DMS 273 (cell line): ENCODE measurements around the gene ZC2HC1B.
"Not testable (repeated sequence)": the region's sequence is repeated elsewhere in the genome, so short reads cannot be mapped to it uniquely, and the experiment has no call there.

Experiments used
- DNase-seq: peaks from one replicate; lab custom pipeline; 2025; ENCODE audit not compliant: unreplicated experiment; lab: John Stamatoyannopoulos, UW

Gene ZC2HC1B

DNA sequence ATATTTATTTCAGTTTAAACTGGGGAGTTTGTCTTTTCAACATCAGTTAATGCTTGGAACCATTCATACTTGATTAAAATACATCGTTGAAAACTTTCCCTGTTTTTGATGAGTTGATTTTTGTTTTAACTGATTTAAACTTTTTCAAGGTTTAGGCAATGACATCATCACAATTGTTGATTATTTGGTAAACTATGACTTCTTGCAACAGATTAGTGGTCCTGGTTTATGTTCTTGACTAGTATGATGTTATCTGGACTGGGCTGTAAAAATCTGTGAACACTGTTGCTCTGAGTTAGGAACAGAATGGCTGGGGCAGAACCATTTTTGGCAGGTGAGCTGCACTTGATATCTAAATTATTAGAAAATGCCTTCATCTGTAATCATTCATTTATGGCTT is at the start of gene ZC2HC1B:
ZC2HC1B (plus strand) TSS at position 241 of the 400 bp plus-strand sequence; CDS start at position 307, 66 bp downstream.
- DNase-seq, result no peak

GRCh38 chr6:143817621-143818020 is 46.7 kb upstream of the ZC2HC1B start:
- DNase-seq, result no peak

- no peak for DNase-seq
Measured at GRCh38 chr6:143821359-143821758, 42.9 kb upstream of the ZC2HC1B start.

- no peak for DNase-seq
Measured at GRCh38 chr6:143822584-143823024, 41.7 kb upstream of the ZC2HC1B start.

DNA sequence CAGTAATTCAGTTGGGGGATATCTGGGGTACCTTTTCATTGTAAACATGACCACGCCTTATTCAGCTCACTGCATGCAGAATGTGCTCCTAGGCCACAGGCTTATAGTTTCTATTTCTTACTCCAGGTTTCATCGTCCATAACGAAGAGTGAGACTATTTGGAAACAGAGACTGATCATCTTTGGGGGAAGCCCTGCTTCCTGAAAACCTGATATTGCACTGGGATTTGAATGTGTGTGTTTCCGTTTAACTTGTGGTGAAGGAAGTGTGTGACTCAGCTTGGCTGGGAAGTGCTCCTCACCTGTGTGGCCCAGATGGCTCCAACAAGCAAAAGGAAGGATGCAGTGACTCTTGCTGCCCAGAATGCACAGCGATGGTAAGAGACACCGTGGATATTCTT is 40.7 kb upstream of the ZC2HC1B start:
- DNase-seq, result no peak

- DNase-seq, result no peak
Measured at GRCh38 chr6:143828572-143828971, 35.7 kb upstream of the ZC2HC1B start.

- DNase-seq, result no peak
Measured at GRCh38 chr6:143836150-143836549, 28.1 kb upstream of the ZC2HC1B start.

DNA sequence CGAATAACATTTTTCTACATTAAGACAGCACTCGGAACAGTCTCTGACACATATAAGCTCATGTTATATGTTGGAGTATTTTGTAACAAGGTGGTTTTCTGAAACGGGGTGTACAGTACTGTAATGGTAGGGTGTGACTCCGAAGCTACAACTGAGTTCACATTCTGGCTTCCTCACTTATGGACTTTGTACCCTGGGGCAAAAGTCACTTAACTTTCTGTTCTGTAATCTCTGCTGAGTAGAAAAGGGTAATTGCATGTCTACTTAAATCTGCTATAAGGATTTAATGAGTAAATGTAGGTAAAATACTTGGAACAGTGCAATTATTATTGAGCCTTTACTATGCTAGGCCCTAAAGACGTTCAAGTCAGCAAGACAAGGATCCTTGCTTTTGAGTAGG is 25.9 kb upstream of the ZC2HC1B start:
- no peak for DNase-seq

- DNase-seq, result peak; percentile 7
Measured at GRCh38 chr6:143839196-143839595, 25.1 kb upstream of the ZC2HC1B start.

DNA sequence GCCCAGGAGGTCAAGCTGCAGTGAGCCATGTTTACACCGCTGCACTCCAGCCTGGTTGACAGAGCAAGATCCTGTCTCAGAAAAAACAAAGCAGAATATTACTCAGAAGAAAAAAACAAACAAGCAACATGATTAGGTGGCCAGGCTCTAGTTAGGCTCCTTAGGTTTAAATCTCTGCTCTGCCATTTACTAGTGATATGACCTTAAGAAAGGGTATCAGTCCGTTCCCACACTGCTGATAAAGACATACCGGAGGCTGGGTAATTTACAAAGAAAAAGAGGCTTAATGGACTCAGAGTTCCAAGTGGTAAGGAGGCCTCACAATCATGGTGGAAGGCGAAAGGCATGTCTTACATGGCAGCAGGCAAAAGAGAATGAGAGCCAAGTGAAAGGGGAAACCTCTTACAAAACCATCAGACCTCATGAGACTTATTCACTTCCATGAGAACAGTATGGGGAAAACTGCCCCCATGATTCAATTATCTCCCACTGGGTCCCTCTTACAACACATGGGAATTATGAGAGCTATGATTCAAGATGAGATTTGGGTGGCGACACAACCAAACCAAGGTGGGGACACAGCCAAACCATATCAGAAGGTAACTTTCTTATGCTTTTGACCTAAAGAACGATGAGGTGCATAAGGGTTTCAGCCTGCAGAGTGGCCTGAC is 23.5 kb upstream of the ZC2HC1B start:
- no peak for DNase-seq

DNA sequence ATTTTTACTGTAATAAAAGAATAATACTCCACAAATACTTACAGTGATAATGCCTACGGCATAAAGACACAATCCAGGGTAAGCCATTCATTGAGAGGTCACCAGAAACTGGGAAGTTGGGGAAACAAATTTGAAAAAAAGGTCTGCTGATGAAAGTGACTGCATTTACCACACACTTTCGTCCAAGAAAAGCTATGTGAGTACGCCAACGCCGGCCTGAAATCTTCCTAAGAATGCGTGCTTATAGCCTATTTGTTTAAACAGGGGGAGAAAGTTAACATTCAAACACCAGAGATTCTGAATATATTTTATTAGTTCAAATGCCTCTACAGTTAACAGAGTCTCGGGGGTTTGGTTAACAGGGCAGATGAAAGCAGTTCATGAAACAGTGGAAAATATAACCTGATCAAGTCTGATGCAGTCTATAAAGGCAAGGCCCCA is 21.8 kb upstream of the ZC2HC1B start:
- no peak for DNase-seq

GRCh38 chr6:143842902-143843676 is 21.2 kb upstream of the ZC2HC1B start, which contains the start of gene LTV1:
LTV1 (plus strand) TSS chr6:143843338; CDS start chr6:143843478, 140 bp downstream.
- DNase-seq, result peak; percentile 99

DNA sequence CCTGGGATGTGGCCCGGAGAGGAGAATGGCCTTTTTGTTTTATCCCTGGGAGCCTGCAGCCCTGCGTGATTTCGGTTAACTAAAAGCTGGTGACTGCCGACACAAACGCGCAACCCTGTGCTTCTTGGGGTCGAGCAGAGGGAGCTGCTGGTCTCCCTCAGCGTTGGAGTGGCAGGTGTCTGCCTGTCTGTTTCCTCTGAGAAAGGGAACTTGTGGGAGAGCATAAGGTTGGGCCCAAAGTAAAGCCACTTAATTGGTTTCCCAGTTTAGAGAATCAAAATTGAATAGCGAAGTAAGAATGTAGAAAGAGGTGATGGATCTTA is 20.6 kb upstream of the ZC2HC1B start:
- peak; percentile 66 for DNase-seq

DNA sequence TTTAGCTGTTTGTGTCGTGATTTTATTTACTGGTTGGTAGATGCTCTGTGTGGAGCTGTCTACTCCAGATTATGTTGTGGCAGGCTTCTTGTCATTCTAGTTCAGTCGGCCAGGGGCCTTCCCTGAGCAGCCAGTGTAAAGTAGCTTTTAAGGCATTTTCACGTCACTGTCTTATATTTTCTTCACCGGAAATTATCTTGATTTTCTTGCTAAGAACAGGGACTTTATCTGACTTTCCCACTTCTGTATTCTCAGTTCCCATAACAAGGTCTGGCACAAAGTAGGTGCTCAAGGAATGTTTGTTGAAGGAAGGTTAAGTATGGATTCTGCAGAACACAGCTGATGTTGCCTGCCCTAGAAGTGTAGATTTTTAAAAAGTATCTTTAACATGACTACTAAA is 20.3 kb upstream of the ZC2HC1B start:
- peak; percentile 40 for DNase-seq

GRCh38 chr6:143845033-143845432 is 19.2 kb upstream of the ZC2HC1B start:
- no peak for DNase-seq

DNA sequence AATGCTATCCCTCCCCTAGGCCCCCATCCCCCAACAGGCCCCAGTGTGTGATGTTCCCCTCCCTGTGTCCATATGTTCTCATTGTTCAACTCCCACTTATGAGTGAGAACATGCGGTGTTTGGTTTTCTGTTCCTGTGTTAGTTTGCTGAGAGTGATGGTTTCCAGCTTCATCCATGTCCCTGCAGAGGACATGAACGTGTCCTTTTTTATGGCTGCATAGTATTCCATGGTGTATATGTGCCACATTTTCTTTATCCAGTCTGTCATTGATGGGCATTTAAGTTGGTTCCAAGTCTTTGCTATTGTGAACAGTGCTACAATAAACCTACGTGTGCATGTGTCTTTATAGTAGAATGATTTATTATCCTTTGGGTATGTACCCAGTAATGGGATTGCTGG is 12.6 kb upstream of the ZC2HC1B start:
- not testable (repeated sequence) for DNase-seq

GRCh38 chr6:143855057-143855456 is 9.2 kb upstream of the ZC2HC1B start:
- DNase-seq, result not testable (repeated sequence)

DNA sequence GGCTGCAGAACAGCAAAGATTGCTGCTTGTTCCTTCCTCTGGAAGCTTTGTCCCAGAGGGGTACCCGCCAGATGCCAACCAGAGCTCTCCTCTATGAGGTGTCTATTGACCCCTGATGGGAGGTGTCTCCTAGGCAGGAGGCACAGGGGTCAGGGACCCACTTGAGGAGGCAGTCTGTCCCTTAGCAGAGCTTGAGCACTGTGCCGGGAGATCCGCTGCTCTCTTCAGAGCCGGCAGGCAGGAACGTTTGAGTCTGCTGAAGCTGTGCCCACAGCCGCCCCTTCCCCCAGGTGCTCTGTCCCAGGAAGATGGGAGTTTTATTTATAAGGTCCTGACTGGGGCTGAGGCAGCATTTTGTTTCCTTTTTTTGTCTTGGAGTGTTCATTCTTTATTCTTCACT is 7.5 kb upstream of the ZC2HC1B start:
- not testable (repeated sequence) for DNase-seq

- no peak for DNase-seq
Measured at GRCh38 chr6:143857651-143858050, 6.6 kb upstream of the ZC2HC1B start.

- DNase-seq, result no peak
Measured at GRCh38 chr6:143859891-143860660, 4.2 kb upstream of the ZC2HC1B start.

DNA sequence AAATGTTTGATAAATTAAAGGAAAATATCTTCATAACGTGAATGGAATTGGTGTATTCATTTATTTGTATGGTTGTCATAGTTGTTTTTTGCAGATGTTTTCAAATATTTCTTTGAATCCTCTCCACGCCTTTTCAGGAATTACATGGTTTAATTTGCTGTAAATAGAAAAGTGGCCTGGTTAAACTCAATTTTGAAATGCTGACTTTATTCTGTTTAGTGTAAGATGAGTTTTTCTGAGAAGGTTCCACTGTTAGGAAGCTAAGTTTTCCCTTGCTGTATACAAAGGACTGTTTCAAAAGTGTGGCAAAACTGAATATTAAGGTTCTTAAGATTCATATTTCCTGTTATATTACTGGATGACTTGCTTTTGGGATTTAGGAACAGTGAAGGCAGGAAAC is 503 bp upstream of the ZC2HC1B start:
- DNase-seq, result no peak

DNA sequence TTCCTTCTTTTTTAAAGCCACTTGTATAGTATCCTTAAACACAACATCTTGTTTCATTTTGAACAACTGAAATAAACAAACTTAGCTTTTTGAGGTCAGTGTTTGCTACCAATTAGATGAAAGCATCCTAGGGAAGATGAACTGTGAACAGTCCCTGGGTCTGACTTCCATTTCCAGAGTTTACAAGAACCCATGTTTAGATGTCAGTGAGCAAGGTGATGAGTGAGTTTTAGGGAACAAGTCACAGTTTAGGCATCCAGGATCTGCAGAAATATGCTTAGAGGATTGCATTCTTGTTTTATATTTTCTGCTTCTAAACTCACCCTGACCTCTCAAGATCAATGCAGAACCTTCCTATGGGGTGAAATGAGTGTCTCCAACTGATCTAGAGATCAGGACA is 3.0 kb downstream of the ZC2HC1B start:
- no peak for DNase-seq
